GM13976 (cell line): ENCODE data around the gene ADCY5.

ENCODE experiments used
- DNase-seq: peaks from one replicate; pipeline ENCODE4 v3.0.0; 2012; ENCODE audit warnings: low spot score
- in situ Hi-C: fragments of 300-500 bp; cut with MboI; formaldehyde crosslinking; loops from one replicate; pipeline ENCODE4 v1.12.0; 2022; ENCODE audit warnings: low sequenced_read_pairs, mixed read lengths, inconsistent platforms; ENCODE audit not compliant: unreplicated experiment
- TF ChIP-seq, protein P1 (sequence below): IDR thresholded peaks from 2 replicates; pipeline ENCODE4 v1.5.1; 2012; ENCODE audit warnings: borderline replicate concordance, mild to moderate bottlenecking; ENCODE audit not compliant: insufficient read depth; ENCODE audit errors: extremely low read depth, missing control alignments, control extremely low read depth

The ADCY5 gene

GRCh38 chr3:123331006-123331405, 117.9 kb downstream of the ADCY5 start:
- in situ Hi-C loops: loop anchor here (10.0 kb wide), 1 partner anchor 224 kb away; no protein-coding TSS in a partner anchor
- TF ChIP-seq, protein P1, sequence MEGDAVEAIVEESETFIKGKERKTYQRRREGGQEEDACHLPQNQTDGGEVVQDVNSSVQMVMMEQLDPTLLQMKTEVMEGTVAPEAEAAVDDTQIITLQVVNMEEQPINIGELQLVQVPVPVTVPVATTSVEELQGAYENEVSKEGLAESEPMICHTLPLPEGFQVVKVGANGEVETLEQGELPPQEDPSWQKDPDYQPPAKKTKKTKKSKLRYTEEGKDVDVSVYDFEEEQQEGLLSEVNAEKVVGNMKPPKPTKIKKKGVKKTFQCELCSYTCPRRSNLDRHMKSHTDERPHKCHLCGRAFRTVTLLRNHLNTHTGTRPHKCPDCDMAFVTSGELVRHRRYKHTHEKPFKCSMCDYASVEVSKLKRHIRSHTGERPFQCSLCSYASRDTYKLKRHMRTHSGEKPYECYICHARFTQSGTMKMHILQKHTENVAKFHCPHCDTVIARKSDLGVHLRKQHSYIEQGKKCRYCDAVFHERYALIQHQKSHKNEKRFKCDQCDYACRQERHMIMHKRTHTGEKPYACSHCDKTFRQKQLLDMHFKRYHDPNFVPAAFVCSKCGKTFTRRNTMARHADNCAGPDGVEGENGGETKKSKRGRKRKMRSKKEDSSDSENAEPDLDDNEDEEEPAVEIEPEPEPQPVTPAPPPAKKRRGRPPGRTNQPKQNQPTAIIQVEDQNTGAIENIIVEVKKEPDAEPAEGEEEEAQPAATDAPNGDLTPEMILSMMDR: no peak
- no peak for DNase-seq

GRCh38 chr3:123330441-123330991, 118.4 kb downstream of the ADCY5 start:
- DNase-seq: no peak
- TF ChIP-seq, protein P1: no peak
- in situ Hi-C loops: loop anchor here (10.0 kb wide), 1 partner anchor 224 kb away; no protein-coding TSS in a partner anchor

- in situ Hi-C loops: loop anchor here (10.0 kb wide), 1 partner anchor 225 kb away; no protein-coding TSS in a partner anchor
- TF ChIP-seq, protein P1: no peak
- no peak for DNase-seq
Observed at GRCh38 chr3:123329636-123330340, 119.1 kb downstream of the ADCY5 start.

GRCh38 chr3:123328851-123329635, 119.8 kb downstream of the ADCY5 start:
- TF ChIP-seq, protein P1: peak; percentile 96
- DNase-seq: peak; percentile 89
- in situ Hi-C loops: no loop called here

DNA sequence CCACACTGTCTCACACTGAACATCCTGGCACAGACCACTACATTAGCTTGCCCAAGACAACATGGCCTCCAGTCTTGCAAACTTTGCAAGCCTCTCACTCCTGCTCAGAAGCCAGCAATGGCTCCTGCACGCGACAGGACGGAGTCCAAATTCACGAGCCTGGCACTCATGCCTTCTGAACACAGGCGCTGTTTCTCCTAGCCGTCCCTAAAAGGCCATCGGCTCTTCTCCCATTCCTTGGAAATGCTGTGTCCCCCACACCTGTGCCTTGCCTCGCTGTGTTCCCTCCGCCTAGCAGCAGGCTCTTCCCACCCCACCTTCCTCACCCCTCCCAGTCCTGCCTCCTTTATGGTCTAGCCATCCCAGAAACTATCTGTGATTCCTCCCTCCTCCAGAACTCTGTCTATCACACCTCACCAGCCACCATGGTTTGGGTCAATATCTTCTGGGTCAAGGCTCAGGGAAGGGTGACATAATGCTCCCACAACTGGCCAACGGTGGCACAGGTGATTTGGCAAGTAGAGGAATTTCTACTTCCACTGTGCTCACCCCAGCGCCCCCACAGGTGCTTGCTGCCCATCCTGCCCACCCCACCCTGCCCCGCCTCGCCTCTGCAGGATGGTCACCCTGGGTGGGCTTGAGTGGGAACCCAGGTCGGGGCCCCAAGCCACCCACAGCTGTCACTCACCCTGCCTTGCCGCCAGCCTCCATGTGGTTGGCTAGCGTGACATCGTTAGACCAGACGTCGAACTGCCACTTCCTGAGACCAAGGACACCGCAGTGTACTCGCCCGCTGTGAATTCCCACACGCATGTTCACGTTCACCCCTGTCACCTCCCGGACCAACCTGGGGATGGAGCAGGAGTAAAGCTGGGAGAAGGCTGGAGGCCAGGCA, 120.7 kb downstream of the ADCY5 start:
- TF ChIP-seq, protein P1: no peak
- in situ Hi-C loops: no loop called here

GRCh38 chr3:123327480-123327879, 121.4 kb downstream of the ADCY5 start:
- TF ChIP-seq, protein P1: no peak
- in situ Hi-C loops: no loop called here
- no peak for DNase-seq

More for the DNA sequence above, 120.7 kb downstream of the ADCY5 start:
- DNase-seq: no peak
